GM10847 (cell line): ENCODE results near the gene CHKA.

Source experiments
- POLR2A ChIP-seq: IDR thresholded peaks from 2 replicates; pipeline ENCODE4 v1.6.1; 2011; ENCODE audit not compliant: insufficient read length; ENCODE audit errors: extremely low read depth

CHKA gene

DNA sequence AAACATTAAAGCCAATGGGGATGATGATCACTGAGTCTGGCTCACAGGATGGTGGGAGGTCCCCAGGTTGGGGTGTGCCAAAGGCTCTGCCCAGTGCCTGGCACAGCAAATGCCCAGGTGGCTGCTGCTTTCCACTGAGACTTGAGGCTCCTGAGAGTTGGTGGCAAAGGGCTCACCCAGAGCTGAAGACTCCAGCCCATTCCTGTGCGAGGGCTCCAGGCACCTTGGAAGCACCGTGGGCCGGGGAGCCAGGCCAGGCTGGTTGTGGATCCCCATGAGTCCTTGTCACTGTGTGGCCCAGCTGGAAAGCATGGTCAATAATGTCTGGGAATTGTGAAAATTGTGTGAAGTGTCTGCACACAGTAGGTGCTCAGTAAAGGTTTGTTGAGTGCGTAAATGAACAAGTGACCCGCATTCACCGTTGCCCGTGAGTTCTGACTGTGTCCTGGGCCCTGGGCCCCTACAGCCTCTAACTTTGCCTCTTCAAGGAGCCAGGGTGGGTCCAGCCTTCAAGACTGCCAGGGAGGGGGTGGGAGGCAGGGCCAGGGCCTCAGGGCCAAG lies 114.5 kb downstream of the CHKA start:
- TF ChIP-seq POLR2A, result no peak

DNA sequence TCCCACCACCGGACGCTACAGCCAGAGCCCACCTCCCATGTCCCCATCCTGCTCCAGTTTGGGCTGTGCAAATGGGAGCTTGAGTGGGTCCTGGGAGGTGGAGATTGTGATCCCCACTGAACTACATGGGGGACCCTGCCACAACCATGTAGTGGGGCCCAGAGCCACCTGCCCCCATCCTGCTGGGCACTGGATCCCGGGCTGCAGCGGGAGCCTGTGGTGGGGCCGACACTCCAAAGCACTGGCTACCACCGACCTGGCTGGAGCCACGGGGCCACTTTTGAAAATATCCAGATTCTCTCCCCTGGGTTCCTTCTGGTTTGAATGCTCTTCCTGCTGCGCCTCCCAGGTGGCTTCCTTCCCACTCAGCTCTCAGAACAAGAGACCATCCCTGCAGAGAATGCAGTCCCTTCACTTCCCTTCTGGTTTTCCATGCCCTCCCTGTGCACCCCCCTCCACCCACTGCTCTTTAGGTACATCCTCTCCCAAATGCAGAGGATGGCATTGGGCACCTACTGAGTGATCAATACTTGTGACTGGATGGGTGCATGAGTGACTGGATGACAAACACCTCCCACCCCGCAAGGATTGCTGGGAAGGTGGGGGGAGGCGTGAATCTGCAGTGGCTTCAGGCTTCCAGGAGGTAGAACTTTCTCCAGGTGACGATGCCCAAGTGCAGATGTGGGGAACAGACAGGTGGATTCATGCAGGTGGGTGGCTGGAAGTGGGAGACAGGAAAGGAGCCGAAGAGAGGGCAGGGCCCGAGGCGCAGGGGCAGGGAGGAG lies 116.4 kb downstream of the CHKA start:
- TF ChIP-seq POLR2A, result no peak

DNA sequence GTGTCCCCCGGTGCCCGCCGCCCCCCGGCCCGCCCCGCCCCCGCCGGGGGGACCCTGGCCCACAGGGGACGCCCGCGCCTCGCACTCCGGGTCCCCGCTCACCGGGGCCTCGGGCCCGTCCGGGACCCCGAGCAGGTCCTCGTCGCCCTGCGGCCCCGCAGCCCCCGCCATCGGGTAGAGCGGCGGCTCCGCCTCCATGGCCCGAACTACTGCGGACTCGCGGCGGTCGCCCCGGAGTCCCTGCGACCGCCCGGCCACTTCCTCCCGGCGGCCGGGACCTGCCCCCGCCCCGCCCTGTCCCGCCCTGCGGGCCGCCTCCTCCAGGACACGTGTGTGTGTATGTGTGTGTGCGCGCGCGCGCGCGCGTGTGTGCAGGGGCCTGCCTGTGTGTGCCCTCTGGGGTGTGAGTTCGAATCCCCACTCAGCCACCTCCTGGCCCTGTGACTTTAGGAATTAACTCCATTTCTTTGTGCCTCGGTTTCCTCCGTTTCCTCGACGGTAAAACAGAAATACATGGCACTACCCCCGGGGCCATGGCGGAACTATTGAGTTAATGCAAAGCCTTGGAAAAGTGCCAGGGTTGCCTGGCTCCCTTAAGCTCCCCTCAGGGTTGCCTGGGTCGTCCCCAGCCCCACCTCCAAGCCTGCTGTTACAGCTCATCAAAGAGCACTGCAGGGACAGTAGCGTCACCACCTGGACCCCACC lies 117.2 kb downstream of the CHKA start, which contains the start of gene UNC93B1:
Gene UNC93B1, minus strand, starts transcription at position 252 of the 705 bp plus-strand sequence. Its CDS starts 54 bp downstream, at position 198.
- peak; percentile 67 for TF ChIP-seq POLR2A

DNA sequence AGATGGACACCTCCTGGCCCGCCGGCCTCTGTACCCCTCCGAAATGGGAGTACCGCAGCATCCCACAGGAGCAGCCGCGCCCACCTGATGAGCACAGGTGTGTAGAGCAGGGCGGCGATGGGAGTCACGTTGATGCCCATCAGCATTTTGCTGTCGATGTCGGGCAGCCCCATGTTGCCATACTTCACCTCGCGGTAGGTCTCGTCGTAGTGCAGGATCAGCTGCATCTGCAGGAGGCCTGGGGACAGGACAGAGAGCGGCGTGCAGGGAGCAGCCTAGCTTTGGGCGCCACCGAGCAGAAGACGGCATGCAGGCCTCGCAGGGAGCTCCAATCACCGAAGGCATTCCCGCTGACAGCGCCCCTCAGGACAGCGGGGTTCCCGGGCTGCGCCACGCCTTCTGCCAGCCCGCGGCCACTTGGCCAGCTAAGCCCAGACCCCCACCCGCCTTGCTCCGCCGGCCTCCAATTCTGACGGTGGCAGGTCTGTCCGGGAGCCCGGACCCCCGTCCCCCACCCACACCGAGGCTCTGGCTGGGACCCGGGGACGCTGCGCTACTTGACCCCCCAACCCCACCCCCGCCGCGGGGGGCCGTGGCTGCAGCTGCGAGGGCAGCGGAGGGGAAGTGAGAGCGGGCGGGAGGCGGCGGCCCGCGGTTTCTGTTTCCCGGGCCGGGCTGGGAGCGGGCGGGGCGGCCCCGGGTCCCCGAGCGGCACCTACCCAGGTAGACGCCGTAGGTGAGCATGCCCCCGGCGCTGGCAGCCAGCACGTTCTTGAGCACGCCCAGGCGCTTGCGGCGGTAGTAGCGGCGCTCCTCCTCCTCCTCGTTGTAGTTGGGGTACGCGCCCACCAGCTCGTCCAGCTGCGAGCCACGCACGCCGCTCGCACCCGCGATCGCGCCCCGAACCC lies 118.0 kb downstream of the CHKA start:
- peak; percentile 15 for TF ChIP-seq POLR2A
